ENCODE measurements around the gene ZFHX3. TPM values are rescaled to one million over a fixed set of nuclear protein-coding genes. Genes with fewer than 3 reads are reported as not detected.

ZFHX3 gene
- total and polyA plus RNA-seq, 2 of the 8 experiments (the other 6 are each of a cell fraction or from before 2014, with no cell fraction given): 0.08 to 0.99 TPM

- no peak overlapping the region for H4K5ac ChIP-seq (ENCODE audit: insufficient read length, low read depth, low read length)
- H4K20me1 ChIP-seq (replicated peaks in 1 of 2; ENCODE audit: control insufficient read depth in 1 of 2, insufficient read depth in 2 of 2, low read length in 2 of 2): no peaks in the 10 kb centered on the region
- no peaks in the 10 kb centered on the region for H3K4me1 ChIP-seq (replicated peaks in 1 of 4; ENCODE audit: control insufficient read depth in 3 of 4, insufficient read depth in 4 of 4, low read length in 3 of 4)
- no peak overlapping the region for H3K4me2 ChIP-seq (ENCODE audit: insufficient read depth in 1 of 2, low read depth in 2 of 2, low read length in 2 of 2)
- no peak overlapping the region for H3K14ac ChIP-seq (ENCODE audit: insufficient read length)
- H3K79me1 ChIP-seq (ENCODE audit: low read depth, low read length): no peaks in the 10 kb centered on the region
- ChIA-PET CTCF (ENCODE audit: partially characterized antibody) (interaction anchor here (1.0 to 2.1 kb wide), 4 partner anchors 13 to 199 kb away, joined by 3 to 6 read pairs (median 4); no protein-coding TSS in a partner anchor), POLR2A (ENCODE audit: partially characterized antibody) (interaction anchor here (2.5 kb wide), 1 partner anchor 10 kb away, joined by 9 read pairs; no protein-coding TSS in a partner anchor)
- no peaks in the 10 kb centered on the region for H3K23me2 ChIP-seq (ENCODE audit: low read depth, low read length)
- H3K79me2 ChIP-seq (ENCODE audit: control insufficient read depth in 1 of 2, insufficient read depth in 2 of 2, low read length in 2 of 2): no peaks in the 10 kb centered on the region
- FAIRE-seq: no peak
- no peak overlapping the region for H2BK12ac ChIP-seq (ENCODE audit: low read depth, low read length)
- H3K9me3 ChIP-seq (ENCODE audit: insufficient read depth in 2 of 2, low read depth in 1 of 2, low read length in 1 of 2): no peaks in the 10 kb centered on the region; a peak in 1 of 4 replicates
- no peak overlapping the region for H4K8ac ChIP-seq (ENCODE audit: extremely low read depth, insufficient read depth, low read length)
- H3K18ac ChIP-seq (ENCODE audit: extremely low read depth, low read length): no peak overlapping the region
- 96% methylated on average over 15 of the region's 18 CpGs; no CpG with 5 or more reads in 1 of the 2 experiments for WGBS, 2 experiments (ENCODE audit: extremely low coverage in 1 of 2, insufficient coverage in 1 of 2, insufficient read length in 1 of 2, insufficient replicate concordance in 2 of 2, low coverage in 1 of 2, low lambda C conversion rate in 2 of 2, missing lambda C conversion rate in 1 of 2)
- no peaks in the 10 kb centered on the region for H3K36me3 ChIP-seq (ENCODE audit: control insufficient read depth in 2 of 4, insufficient read depth in 4 of 4, low read length in 3 of 4)
- no peak overlapping the region for H2BK15ac ChIP-seq (ENCODE audit: low read length)
- no peaks in the 10 kb centered on the region for H3K27me3 ChIP-seq (replicated peaks in 1 of 4; ENCODE audit: control insufficient read depth in 3 of 4, extremely low read depth in 1 of 4, insufficient read depth in 3 of 4, low read length in 3 of 4)
- no peak overlapping the region for H2BK120ac ChIP-seq (replicated peaks; ENCODE audit: low read depth, low read length)
- no peak overlapping the region for H2AK5ac ChIP-seq (ENCODE audit: low read depth, low read length)
- H2AFZ ChIP-seq (ENCODE audit: low read length): no peak overlapping the region
- H2BK20ac ChIP-seq (ENCODE audit: low read length): no peak overlapping the region
- H4K91ac ChIP-seq (replicated peaks; ENCODE audit: insufficient read length, low read length): no peak overlapping the region
- H3K56ac ChIP-seq (replicated peaks; ENCODE audit: insufficient read length, low read depth, low read length): no peak overlapping the region
- no peak overlapping the region for H3K9ac ChIP-seq (replicated peaks in 1 of 4; ENCODE audit: extremely low read depth in 1 of 4, low read depth in 3 of 4, low read length in 3 of 4)
- no peak overlapping the region for H2BK5ac ChIP-seq (ENCODE audit: low read depth, low read length)
- H3K4me3 ChIP-seq (ENCODE audit: extremely low read depth in 1 of 4, insufficient read depth in 2 of 4, low read depth in 3 of 4, low read length in 4 of 4): no peak overlapping the region
- no peak overlapping the region for H3K27ac ChIP-seq (ENCODE audit: low read depth, low read length)
- H3K23ac ChIP-seq (ENCODE audit: insufficient read length): no peak overlapping the region
- no peak for DNase-seq (ENCODE audit: low read depth in 1 of 2, low spot score in 2 of 2)
- no peak overlapping the region for H3K4ac ChIP-seq (replicated peaks; ENCODE audit: insufficient read length, low read depth, low read length)
- TF ChIP-seq FOSL1 (IDR thresholded peaks at IDR 0.05; ENCODE audit: insufficient read depth, low read depth, low read length) (no peak), RFX5 (IDR thresholded peaks at IDR 0.05; ENCODE audit: borderline replicate concordance, low read depth, low read length) (no peak), SIN3A (conservative IDR thresholded peaks at IDR 0.05 in 1 of 2, IDR thresholded peaks at IDR 0.05 in 1 of 2; ENCODE audit: low read depth in 1 of 2, low read length in 2 of 2) (no peak), BACH1 (IDR thresholded peaks at IDR 0.05; ENCODE audit: low read length) (no peak), ASH2L (IDR thresholded peaks at IDR 0.05; ENCODE audit: low read length) (no peak), NRF1 (IDR thresholded peaks at IDR 0.05; ENCODE audit: low read depth, low read length) (no peak), RAD21 (IDR thresholded peaks at IDR 0.05 in 1 of 2, conservative IDR thresholded peaks at IDR 0.05 in 1 of 2; ENCODE audit: low read depth in 2 of 2, low read length in 2 of 2) (no peak), HDAC6 (IDR thresholded peaks at IDR 0.05; ENCODE audit: low read depth, low read length) (no peak), SUZ12 (IDR thresholded peaks at IDR 0.05; ENCODE audit: low read length) (no peak), KDM5A (IDR thresholded peaks at IDR 0.05; ENCODE audit: low read length) (no peak), GABPA (IDR thresholded peaks at IDR 0.05; ENCODE audit: borderline replicate concordance, insufficient read depth, low read length) (no peak), HDAC2 (IDR thresholded peaks at IDR 0.05; ENCODE audit: borderline replicate concordance in 1 of 2, low read depth in 2 of 2, low read length in 2 of 2) (no peak), SP4 (IDR thresholded peaks at IDR 0.05; ENCODE audit: low read length) (no peak)
These were observed 251.7 kb downstream of the ZFHX3 start for GRCh38 chr16:72796222-72796621.
